ENCODE results near the gene NOS3. TPM values are rescaled to one million over a fixed set of nuclear protein-coding genes. Genes with fewer than 3 reads are reported as not detected.

Gene NOS3
- total and polyA plus RNA-seq, 11 donors, result 8.9 to 49.4 (median 17.3) TPM

DNA sequence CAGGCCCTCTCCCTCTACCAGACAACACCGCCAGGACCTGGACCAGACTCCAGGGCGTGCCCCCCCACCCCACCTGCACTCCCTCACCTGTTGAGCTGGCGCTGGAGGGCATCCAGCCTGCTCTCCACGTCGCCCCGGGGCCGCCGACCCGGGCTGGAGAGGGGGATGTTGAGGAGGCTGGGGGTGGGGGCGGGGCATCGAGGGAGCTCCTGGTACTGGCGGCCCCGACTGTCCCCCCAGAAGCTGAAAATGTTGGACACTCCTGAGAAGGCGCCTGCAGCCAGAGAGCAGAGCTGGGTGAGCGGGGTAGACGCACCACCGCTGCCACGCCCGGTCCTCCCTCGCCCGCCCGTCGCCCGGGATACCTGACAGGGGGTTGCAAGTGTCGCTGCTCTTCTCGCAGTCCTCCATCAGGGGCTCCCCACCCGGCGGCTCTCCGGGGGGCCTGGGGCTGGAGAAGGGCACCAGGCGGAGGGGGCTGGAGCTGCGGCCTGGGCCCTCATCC, 43.5 kb upstream of the NOS3 start:
- DNase-seq, result peak in 3 of 5 donors; percentile 26 to 46 (median 26)
- Histone ChIP-seq H3K27ac (peak overlapping the region in 4 of 12 donors; percentile 45 to 88 (median 68)), H3K9me3 (no peaks in the 10 kb centered on the region), H3K27me3 (peaks cover 0 to 16% (median 0%) of the 10 kb centered on the region in 9 donors), H3K4me3 (no peak overlapping the region), H3K36me3 (peaks cover 0 to 18% (median 0%) of the 10 kb centered on the region in 9 donors), H3K4me1 (peaks cover 0 to 55% (median 11%) of the 10 kb centered on the region in 12 donors)
- TF ChIP-seq POLR2A (IDR thresholded peaks at IDR 0.05) (no peak), CTCF (IDR thresholded peaks at IDR 0.05) (no peak)
- intact Hi-C loops (cut with DNase I), result no loop called here
- no peak for ATAC-seq
- 30 to 58% (median 48%) methylated on average over 10 to 31 of the region's 31 CpGs for WGBS, 4 donors

DNA sequence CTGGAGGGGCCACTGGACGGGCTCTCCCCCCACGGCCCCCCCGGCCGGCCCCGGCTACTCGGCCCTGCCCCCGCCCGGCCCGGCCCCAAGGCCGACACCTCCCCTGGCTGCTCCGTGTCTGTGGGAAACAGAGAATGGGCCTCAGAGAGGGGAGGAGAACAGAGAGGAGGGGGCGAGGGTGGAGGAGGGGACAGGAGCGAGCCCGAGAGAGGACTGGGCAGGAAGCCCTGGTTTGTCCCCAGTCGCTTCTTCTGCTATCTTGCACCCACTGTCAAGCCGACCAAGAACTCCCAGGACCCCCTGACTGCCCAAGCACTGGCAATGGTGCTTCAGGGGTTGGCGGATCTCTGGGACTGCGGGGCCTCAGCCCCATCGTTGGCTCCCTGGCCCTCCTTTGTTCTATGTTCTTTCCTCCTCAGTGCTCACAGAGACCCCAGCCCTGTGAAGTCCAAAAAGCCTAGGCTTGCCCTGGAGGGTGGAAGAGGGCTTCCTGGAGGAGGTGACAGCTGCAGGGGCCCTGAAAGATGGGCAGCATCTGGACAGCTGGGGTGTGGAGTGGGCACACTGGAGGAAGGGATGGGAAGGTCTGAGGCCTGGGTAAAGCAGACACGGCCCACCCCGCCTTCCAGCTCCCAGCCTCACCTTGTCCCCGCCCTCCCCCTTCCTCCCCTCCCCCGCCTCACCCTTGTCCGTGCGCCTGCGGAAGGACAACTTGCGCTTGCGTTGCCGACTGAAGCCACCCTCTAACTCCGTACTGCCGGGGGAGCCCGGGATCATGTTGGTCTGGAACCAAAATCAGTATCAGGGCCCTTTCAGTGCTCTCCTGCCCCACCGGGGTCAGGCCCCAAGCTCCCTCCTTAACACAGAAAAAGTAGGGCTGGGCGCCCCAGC, 42.8 kb upstream of the NOS3 start:
- peaks cover 0 to 53% (median 7%) of the 10 kb centered on the region in 12 donors for H3K4me1 ChIP-seq
- H3K27ac ChIP-seq, result peak overlapping the region in 4 of 12 donors; percentile 45 to 88 (median 68)
- TF ChIP-seq POLR2A (IDR thresholded peaks at IDR 0.05), result no peak
- no peak for TF ChIP-seq CTCF (IDR thresholded peaks at IDR 0.05)
- ATAC-seq (no peak), DNase-seq (peak; percentile 4 to 51 (median 15))
- H3K36me3 ChIP-seq, result peaks cover 0 to 18% (median 0%) of the 10 kb centered on the region in 9 donors
- intact Hi-C loops (cut with DNase I), result no loop called here
- H3K9me3 ChIP-seq, result no peaks in the 10 kb centered on the region
- H3K27me3 ChIP-seq, result peaks cover 0 to 16% (median 0%) of the 10 kb centered on the region in 9 donors
- WGBS, 4 donors, result 34 to 40% (median 37%) methylated on average over 32 to 34 of the region's 34 CpGs
- no peak overlapping the region for H3K4me3 ChIP-seq

DNA sequence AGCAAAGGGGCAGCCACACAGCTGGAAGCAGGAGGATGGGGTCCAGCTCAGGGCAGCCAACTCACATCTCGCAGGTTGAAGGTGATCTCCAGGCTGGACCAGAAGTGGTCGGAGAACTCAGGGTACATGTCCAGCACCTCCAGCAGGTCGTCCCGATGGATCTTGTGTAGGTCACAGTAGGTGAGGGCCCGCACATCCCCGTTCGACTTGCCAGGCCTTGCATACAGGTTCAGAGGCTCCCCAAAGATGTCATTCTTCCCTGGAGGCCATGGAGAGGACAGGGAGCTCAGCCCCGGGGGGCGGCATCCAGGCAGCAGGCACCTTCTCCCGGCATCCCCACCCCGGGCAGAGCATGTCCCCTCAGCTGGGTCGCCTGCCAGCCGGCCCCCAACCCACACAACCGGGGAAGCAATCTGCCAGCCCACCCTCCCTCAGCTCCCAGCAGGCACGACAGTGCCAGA, 42.0 kb upstream of the NOS3 start:
- intact Hi-C loops (cut with DNase I), result no loop called here
- H3K36me3 ChIP-seq, result peaks cover 0 to 18% (median 0%) of the 10 kb centered on the region in 9 donors
- H3K27ac ChIP-seq, result peak overlapping the region in 3 of 12 donors; percentile 53 to 88 (median 83)
- peaks cover 0 to 57% (median 7%) of the 10 kb centered on the region in 12 donors for H3K4me1 ChIP-seq
- no peak overlapping the region for H3K4me3 ChIP-seq
- no peaks in the 10 kb centered on the region for H3K9me3 ChIP-seq
- peaks cover 0 to 16% (median 0%) of the 10 kb centered on the region in 9 donors for H3K27me3 ChIP-seq
- ATAC-seq, result no peak
- WGBS, 4 donors, result 80 to 92% (median 83%) methylated on average over 1 to 15 of the region's 15 CpGs
- TF ChIP-seq CTCF (IDR thresholded peaks at IDR 0.05), result no peak
- no peak for TF ChIP-seq POLR2A (IDR thresholded peaks at IDR 0.05)
- peak; percentile 4 to 45 (median 21) for DNase-seq

GRCh38 chr7:150949564-150949963, 41.3 kb upstream of the NOS3 start:
- peak in 2 of 5 donors; percentile 13 to 15 for DNase-seq
- H3K27me3 ChIP-seq, result peaks cover 0 to 16% (median 0%) of the 10 kb centered on the region in 9 donors
- intact Hi-C loops (cut with DNase I), result no loop called here
- no peak overlapping the region for H3K4me3 ChIP-seq
- peaks cover 0 to 59% (median 8%) of the 10 kb centered on the region in 12 donors for H3K4me1 ChIP-seq
- H3K36me3 ChIP-seq, result peaks cover 0 to 16% (median 0%) of the 10 kb centered on the region in 9 donors
- peak overlapping the region in 1 of 12 donors; percentile 1 for H3K27ac ChIP-seq
- TF ChIP-seq CTCF (IDR thresholded peaks at IDR 0.05), result no peak
- no peak for TF ChIP-seq POLR2A (IDR thresholded peaks at IDR 0.05)
- H3K9me3 ChIP-seq, result no peaks in the 10 kb centered on the region
- 51 to 56% (median 53%) methylated on average over 4 of the region's 4 CpGs for WGBS, 4 donors
- no peak for ATAC-seq
